Fibroblast of the aortic adventitia (primary cell): Measurements from ENCODE around the gene CAMK1D. TPM values are rescaled to one million over a fixed set of nuclear protein-coding genes. Genes with fewer than 3 reads are reported as not detected.

ENCODE experiments used
- DNase-seq: peaks from one replicate; pipeline ENCODE4 v3.0.0-alpha.2; 2010; ENCODE audit warnings: low read depth
- H3K4me3 ChIP-seq: 2 replicates; pipeline ENCODE4 v1.5.1; 2011; ENCODE audit warnings: low read depth, mild to moderate bottlenecking, control low read depth, low read length, moderate library complexity
- CTCF ChIP-seq: IDR thresholded peaks from 2 replicates; pipeline ENCODE4 v1.5.1; 2011; ENCODE audit warnings: mild to moderate bottlenecking, low read length, control low read depth, inconsistent platforms; ENCODE audit not compliant: insufficient read depth
- total RNA-seq: library from RNA; depleted of rRNA; stranded (reverse); fragments of >200 nt; gene quantifications from 2 replicates; pipeline ENCODE4 v1.2.3, GENCODE V29; 2012; ENCODE audit warnings: low replicate concordance

Gene CAMK1D
- total RNA-seq, 1 donor, result 9.8 TPM

GRCh38 chr10:12783293-12783692 lies 433.9 kb downstream of the CAMK1D start:
- DNase-seq, result no peak
- no peak for TF ChIP-seq CTCF
- H3K4me3 ChIP-seq, result no peak overlapping the region

GRCh38 chr10:12784646-12785045 lies 435.3 kb downstream of the CAMK1D start:
- no peak for DNase-seq
- H3K4me3 ChIP-seq, result no peak overlapping the region
- no peak for TF ChIP-seq CTCF

- DNase-seq, result no peak
- TF ChIP-seq CTCF, result no peak
- no peak overlapping the region for H3K4me3 ChIP-seq
Measured at GRCh38 chr10:12785415-12785831, 436.1 kb downstream of the CAMK1D start.

- TF ChIP-seq CTCF, result no peak
- no peak overlapping the region for H3K4me3 ChIP-seq
- no peak for DNase-seq
Measured at GRCh38 chr10:12787297-12787696, 437.9 kb downstream of the CAMK1D start.

- TF ChIP-seq CTCF, result no peak
- no peak for DNase-seq
- H3K4me3 ChIP-seq, result no peak overlapping the region
Measured at GRCh38 chr10:12788277-12788676, 438.9 kb downstream of the CAMK1D start.

GRCh38 chr10:12790270-12790669 lies 440.9 kb downstream of the CAMK1D start:
- no peak for TF ChIP-seq CTCF
- DNase-seq, result no peak
- H3K4me3 ChIP-seq, result no peak overlapping the region

- no peak for TF ChIP-seq CTCF
- no peak overlapping the region for H3K4me3 ChIP-seq
- no peak for DNase-seq
Measured at GRCh38 chr10:12791728-12792127, 442.4 kb downstream of the CAMK1D start.
